BLaER1 (cell line): ENCODE measurements around the gene TRAF6.
"Not testable (repeated sequence)": the region's sequence is repeated elsewhere in the genome, so short reads cannot be mapped to it uniquely, and the experiment has no call there.

ENCODE experiments used
- H3K27ac ChIP-seq: shearing (Covaris generic); formaldehyde crosslinking; 2 replicates; pipeline ENCODE4 v1.8.1; 2022
- H3K27me3 ChIP-seq: shearing (Covaris generic); formaldehyde crosslinking; 2 replicates; pipeline ENCODE4 v1.8.1; 2022
- H3K36me3 ChIP-seq: shearing (Covaris generic); formaldehyde crosslinking; 2 replicates; pipeline ENCODE4 v1.8.1; 2022
- H3K4me1 ChIP-seq: shearing (Covaris generic); formaldehyde crosslinking; 2 replicates; pipeline ENCODE4 v1.8.1; 2022
- H3K4me2 ChIP-seq: shearing (Covaris generic); formaldehyde crosslinking; 2 replicates; pipeline ENCODE4 v1.8.1; 2022
- H3K4me3 ChIP-seq: shearing (Covaris generic); formaldehyde crosslinking; 2 replicates; pipeline ENCODE4 v1.8.1; 2022
- H3K9ac ChIP-seq: shearing (Covaris generic); formaldehyde crosslinking; 2 replicates; pipeline ENCODE4 v1.8.1; 2022
- H3K9me3 ChIP-seq: shearing (Covaris generic); formaldehyde crosslinking; 2 replicates; pipeline ENCODE4 v1.8.1; 2022
- H4K20me1 ChIP-seq: shearing (Covaris generic); formaldehyde crosslinking; 2 replicates; pipeline ENCODE4 v1.8.1; 2022
- Cebpa-rat ChIP-seq: shearing (Covaris generic); IDR thresholded peaks from 2 replicates; pipeline ENCODE4 v1.8.1; 2022

The TRAF6 gene

GRCh38 chr11:36530840-36531239 is 20.8 kb upstream of the TRAF6 start:
- H3K9ac ChIP-seq = no peak overlapping the region
- no peak for TF ChIP-seq Cebpa-rat
- no peak overlapping the region for H3K4me3 ChIP-seq
- H4K20me1 ChIP-seq = no peaks in the 10 kb centered on the region
- no peak overlapping the region for H3K4me2 ChIP-seq
- peaks cover 16% of the 10 kb centered on the region for H3K9me3 ChIP-seq
- H3K36me3 ChIP-seq = no peaks in the 10 kb centered on the region
- H3K4me1 ChIP-seq = 0 out of 2 replicates have a peak, but pooled peaks cover 12% of the 10 kb centered on the region
- no peak overlapping the region for H3K27ac ChIP-seq
- no peaks in the 10 kb centered on the region for H3K27me3 ChIP-seq

- H3K27me3 ChIP-seq = no peaks in the 10 kb centered on the region
- no peak for TF ChIP-seq Cebpa-rat
- peaks cover 20% of the 10 kb centered on the region; the same call in 1 of the 2 replicates for H3K4me1 ChIP-seq
- no peaks in the 10 kb centered on the region for H3K36me3 ChIP-seq
- H3K27ac ChIP-seq = no peak overlapping the region
- H3K9me3 ChIP-seq = peaks cover 15% of the 10 kb centered on the region
- H3K4me2 ChIP-seq = no peak overlapping the region
- H3K9ac ChIP-seq = no peak overlapping the region
- no peak overlapping the region for H3K4me3 ChIP-seq
- peaks cover 9% of the 10 kb centered on the region for H4K20me1 ChIP-seq
Observed at GRCh38 chr11:36513965-36514364, 3.9 kb upstream of the TRAF6 start.

GRCh38 chr11:36512016-36512415 is 1.9 kb upstream of the TRAF6 start:
- peak overlapping the region; percentile 4; the same call in 1 of the 2 replicates for H3K4me2 ChIP-seq
- no peak overlapping the region for H3K27ac ChIP-seq
- H4K20me1 ChIP-seq = peaks cover 22% of the 10 kb centered on the region
- peaks cover 33% of the 10 kb centered on the region for H3K4me1 ChIP-seq
- no peak overlapping the region for H3K4me3 ChIP-seq
- no peak overlapping the region for H3K9ac ChIP-seq
- TF ChIP-seq Cebpa-rat = no peak
- peaks cover 15% of the 10 kb centered on the region for H3K9me3 ChIP-seq
- no peaks in the 10 kb centered on the region for H3K36me3 ChIP-seq
- H3K27me3 ChIP-seq = no peaks in the 10 kb centered on the region

- H3K9ac ChIP-seq, H3K27me3 ChIP-seq, H3K27ac ChIP-seq, H3K36me3 ChIP-seq: not testable (repeated sequence)
- peaks cover 15% of the 10 kb centered on the region for H3K9me3 ChIP-seq
- peaks cover 39% of the 10 kb centered on the region for H3K4me1 ChIP-seq
- peaks cover 28% of the 10 kb centered on the region for H4K20me1 ChIP-seq
- 0 out of 2 replicates have a peak overlapping the region, but pooled peaks have one; percentile 98 for H3K4me3 ChIP-seq
- H3K4me2 ChIP-seq = peak overlapping the region; percentile 76
Observed at GRCh38 chr11:36511062-36511461, 990 bp upstream of the TRAF6 start.

GRCh38 chr11:36510594-36510942 is 496 bp upstream of the TRAF6 start:
- Histone ChIP-seq H4K20me1 (peaks cover 33% of the 10 kb centered on the region), H3K36me3 (no peaks in the 10 kb centered on the region), H3K4me2 (peak overlapping the region; percentile 76), H3K9me3 (peaks cover 15% of the 10 kb centered on the region), H3K4me3 (peak overlapping the region; percentile 98), H3K9ac (peak overlapping the region; percentile 91), H3K27ac (peak overlapping the region; percentile 88), H3K4me1 (peaks cover 43% of the 10 kb centered on the region), H3K27me3 (no peaks in the 10 kb centered on the region)
- TF ChIP-seq Cebpa-rat = no peak

GRCh38 chr11:36509201-36509639 is 852 bp downstream of the TRAF6 start:
- Histone ChIP-seq H3K9me3 (peaks cover 13% of the 10 kb centered on the region), H3K27me3 (no peaks in the 10 kb centered on the region), H3K9ac (peak overlapping the region; percentile 91), H3K36me3 (peaks cover 12% of the 10 kb centered on the region), H4K20me1 (peaks cover 47% of the 10 kb centered on the region), H3K4me2 (peak overlapping the region; percentile 76), H3K4me1 (peaks cover 44% of the 10 kb centered on the region), H3K27ac (peak overlapping the region; percentile 88), H3K4me3 (peak overlapping the region; percentile 98)
- no peak for TF ChIP-seq Cebpa-rat

GRCh38 chr11:36508743-36509142 is 1.3 kb downstream of the TRAF6 start:
- peak overlapping the region; percentile 76 for H3K4me2 ChIP-seq
- no peak for TF ChIP-seq Cebpa-rat
- peaks cover 51% of the 10 kb centered on the region for H4K20me1 ChIP-seq
- H3K9ac ChIP-seq = peak overlapping the region; percentile 91
- peaks cover 8% of the 10 kb centered on the region for H3K9me3 ChIP-seq
- H3K27ac ChIP-seq = peak overlapping the region; percentile 88; the same call in 1 of the 2 replicates
- H3K4me1 ChIP-seq = peaks cover 44% of the 10 kb centered on the region
- H3K27me3 ChIP-seq = no peaks in the 10 kb centered on the region
- peak overlapping the region; percentile 98 for H3K4me3 ChIP-seq
- peaks cover 15% of the 10 kb centered on the region for H3K36me3 ChIP-seq

GRCh38 chr11:36507824-36508489 is 2.1 kb downstream of the TRAF6 start:
- H3K27me3 ChIP-seq = no peaks in the 10 kb centered on the region
- H3K27ac ChIP-seq = no peak overlapping the region
- H3K4me2 ChIP-seq = peak overlapping the region; percentile 76
- peaks cover under 1% of the 10 kb centered on the region; the same call in 1 of the 2 replicates for H3K9me3 ChIP-seq
- H3K9ac ChIP-seq = peak overlapping the region; percentile 91; the same call in 1 of the 2 replicates
- peaks cover 44% of the 10 kb centered on the region for H3K4me1 ChIP-seq
- H3K4me3 ChIP-seq = peak overlapping the region; percentile 98; the same call in 1 of the 2 replicates
- peaks cover 59% of the 10 kb centered on the region for H4K20me1 ChIP-seq
- peak; percentile 33; the same call in 1 of the 2 replicates for TF ChIP-seq Cebpa-rat
- H3K36me3 ChIP-seq = peaks cover 15% of the 10 kb centered on the region

- Histone ChIP-seq H4K20me1 (peaks cover 77% of the 10 kb centered on the region), H3K4me3 (no peak overlapping the region), H3K36me3 (peaks cover 55% of the 10 kb centered on the region), H3K9me3 (no peaks in the 10 kb centered on the region), H3K27ac (no peak overlapping the region), H3K4me1 (peaks cover 35% of the 10 kb centered on the region), H3K27me3 (no peaks in the 10 kb centered on the region), H3K4me2 (peak overlapping the region; percentile 16; the same call in 1 of the 2 replicates), H3K9ac (no peak overlapping the region)
- no peak for TF ChIP-seq Cebpa-rat
Observed at GRCh38 chr11:36501236-36501635, 8.8 kb downstream of the TRAF6 start.

GRCh38 chr11:36500315-36500721 is 9.8 kb downstream of the TRAF6 start:
- H3K9me3 ChIP-seq = no peaks in the 10 kb centered on the region
- H3K4me2 ChIP-seq = peak overlapping the region; percentile 51
- H4K20me1 ChIP-seq = peaks cover 68% of the 10 kb centered on the region
- H3K36me3 ChIP-seq = peaks cover 64% of the 10 kb centered on the region
- no peak overlapping the region for H3K4me3 ChIP-seq
- TF ChIP-seq Cebpa-rat = no peak
- peak overlapping the region; percentile 1; the same call in 1 of the 2 replicates for H3K9ac ChIP-seq
- no peak overlapping the region for H3K27ac ChIP-seq
- peaks cover 28% of the 10 kb centered on the region for H3K4me1 ChIP-seq
- H3K27me3 ChIP-seq = no peaks in the 10 kb centered on the region
